AG09309 (cell line): ENCODE measurements around the gene SSR3.

ENCODE experiments used
- DNase-seq: peaks from one replicate; pipeline ENCODE4 v3.0.0-alpha.2; 2010; ENCODE audit warnings: low read depth
- H3K4me3 ChIP-seq: 2 replicates; pipeline ENCODE4 v1.5.1; 2011; ENCODE audit warnings: mild to moderate bottlenecking, low read depth, low read length, moderate library complexity; ENCODE audit not compliant: control insufficient read depth
- TF ChIP-seq, protein P1 (sequence below): IDR thresholded peaks from 2 replicates; pipeline ENCODE4 v1.5.1; 2011; ENCODE audit warnings: mild to moderate bottlenecking, low read depth, low read length, inconsistent platforms; ENCODE audit not compliant: insufficient read depth, control insufficient read depth; ENCODE audit errors: missing control alignments

The SSR3 gene

DNA sequence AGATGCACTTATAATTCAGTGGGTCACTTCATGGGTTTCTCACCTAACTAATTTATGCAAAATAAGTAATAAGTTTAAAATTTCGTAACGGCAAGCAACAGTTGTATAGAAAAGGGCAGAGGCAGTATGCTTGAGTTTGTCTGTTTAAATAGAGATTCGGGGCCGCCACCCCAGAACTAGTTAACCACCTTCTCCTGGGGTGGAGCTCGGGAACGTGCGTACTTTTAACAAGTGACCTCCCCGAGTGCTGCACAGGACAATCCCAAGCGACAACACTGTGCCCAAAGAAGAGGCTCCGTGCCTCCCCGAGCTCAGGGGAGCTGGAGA lies 439 bp downstream of the SSR3 start:
- TF ChIP-seq, protein P1, sequence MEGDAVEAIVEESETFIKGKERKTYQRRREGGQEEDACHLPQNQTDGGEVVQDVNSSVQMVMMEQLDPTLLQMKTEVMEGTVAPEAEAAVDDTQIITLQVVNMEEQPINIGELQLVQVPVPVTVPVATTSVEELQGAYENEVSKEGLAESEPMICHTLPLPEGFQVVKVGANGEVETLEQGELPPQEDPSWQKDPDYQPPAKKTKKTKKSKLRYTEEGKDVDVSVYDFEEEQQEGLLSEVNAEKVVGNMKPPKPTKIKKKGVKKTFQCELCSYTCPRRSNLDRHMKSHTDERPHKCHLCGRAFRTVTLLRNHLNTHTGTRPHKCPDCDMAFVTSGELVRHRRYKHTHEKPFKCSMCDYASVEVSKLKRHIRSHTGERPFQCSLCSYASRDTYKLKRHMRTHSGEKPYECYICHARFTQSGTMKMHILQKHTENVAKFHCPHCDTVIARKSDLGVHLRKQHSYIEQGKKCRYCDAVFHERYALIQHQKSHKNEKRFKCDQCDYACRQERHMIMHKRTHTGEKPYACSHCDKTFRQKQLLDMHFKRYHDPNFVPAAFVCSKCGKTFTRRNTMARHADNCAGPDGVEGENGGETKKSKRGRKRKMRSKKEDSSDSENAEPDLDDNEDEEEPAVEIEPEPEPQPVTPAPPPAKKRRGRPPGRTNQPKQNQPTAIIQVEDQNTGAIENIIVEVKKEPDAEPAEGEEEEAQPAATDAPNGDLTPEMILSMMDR = no peak
- H3K4me3 ChIP-seq = peak overlapping the region; percentile 64
- no peak for DNase-seq

DNA sequence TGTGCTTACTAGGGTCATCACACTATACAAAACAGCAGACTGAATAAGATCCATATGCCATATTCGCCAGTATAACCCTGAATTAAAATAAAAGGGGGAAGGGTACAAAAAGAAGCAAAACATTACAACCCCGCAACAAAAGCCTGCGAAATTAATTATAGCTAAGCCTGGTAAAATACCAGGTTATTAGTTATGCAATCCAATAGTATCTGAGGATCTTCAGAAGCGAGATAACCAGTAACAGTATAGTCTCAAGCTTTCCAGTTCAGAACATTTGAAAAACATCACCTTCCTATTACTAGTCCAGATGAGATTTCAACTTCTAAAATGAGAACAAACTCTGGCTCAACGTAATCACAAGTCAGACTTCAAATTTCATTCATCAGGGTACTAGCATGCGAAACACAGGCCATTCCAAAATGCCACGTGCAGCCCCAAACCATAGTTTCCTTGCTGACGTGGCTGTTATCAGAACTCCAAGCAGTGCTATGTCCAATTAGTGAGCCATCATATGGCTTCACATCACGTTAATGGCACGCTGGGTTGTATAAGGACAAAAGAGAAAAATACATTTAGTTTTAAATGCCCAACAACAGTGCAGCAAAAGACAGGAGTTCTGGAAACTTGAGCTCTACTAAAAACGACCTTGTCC lies 1.1 kb downstream of the SSR3 start:
- TF ChIP-seq, protein P1 = no peak
- DNase-seq = peak; percentile 34
- peak overlapping the region; percentile 64 for H3K4me3 ChIP-seq

DNA sequence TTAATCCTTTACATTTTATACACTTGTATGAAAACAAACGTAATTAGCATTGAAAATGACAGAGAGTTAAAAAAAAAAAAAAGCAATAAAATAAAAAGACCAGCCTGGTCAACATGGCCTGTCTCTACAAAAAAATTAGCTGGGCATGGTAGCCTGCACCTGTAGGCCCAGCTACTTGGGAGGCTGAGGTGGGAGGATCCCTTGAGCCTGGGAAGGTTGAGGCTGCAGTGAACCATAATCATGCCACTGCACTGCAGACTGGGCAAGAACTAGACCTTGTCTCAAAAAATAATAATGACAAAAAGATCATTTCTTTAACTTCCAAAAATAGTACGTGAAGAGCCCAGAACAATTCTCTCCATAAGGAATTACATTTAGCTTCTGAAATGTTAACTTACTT lies 1.9 kb downstream of the SSR3 start:
- no peak for DNase-seq
- peak overlapping the region; percentile 64 for H3K4me3 ChIP-seq
- TF ChIP-seq, protein P1 = no peak

DNA sequence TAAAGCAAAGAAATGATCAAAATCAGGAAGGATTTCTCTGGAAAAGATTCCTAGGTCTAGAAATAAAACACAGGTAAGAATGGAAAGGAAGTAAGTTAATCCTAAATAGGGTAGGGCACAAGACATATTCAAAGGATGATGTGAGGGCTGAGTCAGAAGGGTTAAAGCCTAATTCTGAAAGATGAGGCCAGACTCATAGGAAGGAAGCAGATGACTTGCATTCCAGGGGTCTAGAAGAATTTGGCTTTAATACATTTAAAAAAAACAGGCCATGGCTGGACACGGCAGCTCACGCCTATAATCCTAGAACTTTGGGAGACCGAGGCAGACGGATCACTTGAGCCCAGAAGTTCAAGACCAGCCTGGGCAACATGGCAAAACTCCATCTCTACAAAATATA lies 3.2 kb downstream of the SSR3 start:
- peak; percentile 54 for DNase-seq
- no peak overlapping the region for H3K4me3 ChIP-seq
- TF ChIP-seq, protein P1 = no peak

DNA sequence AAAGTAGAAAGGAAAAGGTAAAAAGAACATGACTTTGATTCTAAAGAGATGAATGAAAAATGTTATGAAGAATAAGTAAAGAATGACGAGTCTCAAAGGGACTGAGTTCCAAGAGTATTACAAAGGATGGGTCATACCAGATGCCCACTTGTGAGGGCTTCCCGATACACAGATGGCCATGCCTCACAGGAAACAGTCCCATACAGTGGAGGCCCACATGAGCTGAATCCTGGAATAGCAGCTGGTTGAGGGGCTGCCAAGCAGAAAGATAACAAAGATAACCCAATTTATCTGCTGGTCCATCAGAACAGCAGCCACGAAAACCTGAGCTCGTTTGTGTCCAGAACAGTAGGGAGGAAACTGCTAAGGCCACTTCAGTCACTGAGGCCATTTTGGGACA lies 3.7 kb downstream of the SSR3 start:
- TF ChIP-seq, protein P1 = no peak
- DNase-seq = no peak
- H3K4me3 ChIP-seq = no peak overlapping the region

DNA sequence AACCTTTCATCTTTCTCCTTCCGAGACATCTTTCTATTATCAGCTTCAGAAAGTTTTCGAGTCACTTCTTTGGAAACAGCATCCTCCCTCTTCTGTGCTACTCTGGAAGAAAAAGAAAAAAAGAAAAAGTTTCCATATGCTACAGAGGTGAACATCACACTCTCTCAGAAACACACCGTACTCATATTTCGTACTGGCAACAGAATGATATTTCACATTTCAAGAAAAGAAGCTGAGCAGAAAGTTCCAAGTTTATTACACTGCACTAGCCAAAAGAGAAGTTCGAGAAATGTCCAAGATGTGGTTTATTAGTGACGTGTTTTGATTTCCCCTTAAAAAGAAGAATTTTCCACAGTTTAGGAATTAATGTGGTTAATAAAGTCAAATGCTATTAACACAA lies 6.0 kb downstream of the SSR3 start:
- TF ChIP-seq, protein P1 = no peak
- no peak for DNase-seq
- H3K4me3 ChIP-seq = no peak overlapping the region
